ENCODE measurements around the gene HOXC4. TPM values are rescaled to one million over a fixed set of nuclear protein-coding genes. Genes with fewer than 3 reads are reported as not detected.

HOXC4 gene
- total and polyA plus RNA-seq, 4 donors = 0.02 TPM; not detected in 3

DNA sequence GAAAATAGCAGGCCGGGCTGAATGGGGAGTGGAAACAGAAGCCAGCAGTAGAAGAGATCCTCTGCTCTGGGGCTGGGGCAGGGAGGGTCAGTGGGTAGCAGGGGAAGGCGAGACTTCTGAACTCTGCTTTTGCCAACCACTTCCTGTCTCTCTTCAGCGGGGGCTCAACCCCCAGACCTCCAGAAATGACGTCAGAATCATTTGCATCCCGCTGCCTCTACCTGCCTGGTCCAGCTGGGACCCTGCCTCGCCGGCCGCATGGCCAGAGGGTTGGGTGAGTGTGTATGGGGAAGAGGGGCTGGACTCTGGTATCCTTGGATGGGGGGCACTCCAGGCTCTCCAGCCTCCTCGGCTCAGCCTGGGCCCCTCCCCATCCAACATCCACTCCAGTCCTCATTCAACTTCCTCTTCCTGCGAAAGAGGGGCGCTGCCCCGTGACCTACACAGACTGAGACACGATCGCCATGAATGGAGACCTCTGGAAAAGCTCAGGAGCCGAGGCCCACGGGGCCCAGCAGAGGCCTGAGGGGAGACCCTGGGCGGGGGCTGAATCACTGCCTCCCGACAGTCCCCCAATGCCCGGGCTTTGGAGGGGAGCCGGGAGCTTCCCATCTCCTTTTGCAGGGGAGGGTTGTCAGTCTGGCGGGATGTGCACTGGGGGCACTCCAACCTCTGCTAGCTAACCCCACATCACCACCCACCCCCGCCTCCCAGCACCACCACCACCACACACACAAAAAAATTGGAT is 458 bp upstream of the HOXC4 start:
- no peaks in the 10 kb centered on the region for H3K36me3 ChIP-seq (ENCODE audit: control insufficient read depth in 4 of 4, insufficient read depth in 3 of 4, low read depth in 1 of 4, low read length in 3 of 4)
- TF ChIP-seq HNF4A (conservative IDR thresholded peaks at IDR 0.05) (no peak), SP1 (IDR thresholded peaks at IDR 0.05) (no peak), TAF1 (conservative IDR thresholded peaks at IDR 0.05) (no peak), EGR1 (IDR thresholded peaks at IDR 0.05; ENCODE audit: low read depth in 2 of 2) (no peak), YY1 (IDR thresholded peaks at IDR 0.05) (no peak), FOXA2 (IDR thresholded peaks at IDR 0.05) (no peak), RXRA (IDR thresholded peaks at IDR 0.05) (no peak)
- TF ChIP-seq, protein P1, sequence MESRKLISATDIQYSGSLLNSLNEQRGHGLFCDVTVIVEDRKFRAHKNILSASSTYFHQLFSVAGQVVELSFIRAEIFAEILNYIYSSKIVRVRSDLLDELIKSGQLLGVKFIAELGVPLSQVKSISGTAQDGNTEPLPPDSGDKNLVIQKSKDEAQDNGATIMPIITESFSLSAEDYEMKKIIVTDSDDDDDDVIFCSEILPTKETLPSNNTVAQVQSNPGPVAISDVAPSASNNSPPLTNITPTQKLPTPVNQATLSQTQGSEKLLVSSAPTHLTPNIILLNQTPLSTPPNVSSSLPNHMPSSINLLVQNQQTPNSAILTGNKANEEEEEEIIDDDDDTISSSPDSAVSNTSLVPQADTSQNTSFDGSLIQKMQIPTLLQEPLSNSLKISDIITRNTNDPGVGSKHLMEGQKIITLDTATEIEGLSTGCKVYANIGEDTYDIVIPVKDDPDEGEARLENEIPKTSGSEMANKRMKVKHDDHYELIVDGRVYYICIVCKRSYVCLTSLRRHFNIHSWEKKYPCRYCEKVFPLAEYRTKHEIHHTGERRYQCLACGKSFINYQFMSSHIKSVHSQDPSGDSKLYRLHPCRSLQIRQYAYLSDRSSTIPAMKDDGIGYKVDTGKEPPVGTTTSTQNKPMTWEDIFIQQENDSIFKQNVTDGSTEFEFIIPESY (IDR thresholded peaks at IDR 0.05) = no peak
- TF ChIP-seq, protein P2, sequence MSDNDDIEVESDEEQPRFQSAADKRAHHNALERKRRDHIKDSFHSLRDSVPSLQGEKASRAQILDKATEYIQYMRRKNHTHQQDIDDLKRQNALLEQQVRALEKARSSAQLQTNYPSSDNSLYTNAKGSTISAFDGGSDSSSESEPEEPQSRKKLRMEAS (IDR thresholded peaks at IDR 0.05) = no peak
- TF ChIP-seq, protein P3, sequence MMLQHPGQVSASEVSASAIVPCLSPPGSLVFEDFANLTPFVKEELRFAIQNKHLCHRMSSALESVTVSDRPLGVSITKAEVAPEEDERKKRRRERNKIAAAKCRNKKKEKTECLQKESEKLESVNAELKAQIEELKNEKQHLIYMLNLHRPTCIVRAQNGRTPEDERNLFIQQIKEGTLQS (IDR thresholded peaks at IDR 0.05) = no peak
- H3K9ac ChIP-seq (ENCODE audit: low read depth in 1 of 2, low read length in 2 of 2) = no peak overlapping the region
- no peak overlapping the region for H3K27ac ChIP-seq (ENCODE audit: low read depth in 1 of 2, low read length in 2 of 2)
- 5% methylated on average over 22 of the region's 22 CpGs for WGBS
- H3K4me1 ChIP-seq (ENCODE audit: control insufficient read depth in 4 of 4, insufficient read depth in 4 of 4, low read length in 3 of 4) = no peaks in the 10 kb centered on the region
- no peak for DNase-seq (ENCODE audit: low spot score)
- peak overlapping the region in 1 of 3 donors; percentile 43 for H3K4me3 ChIP-seq (ENCODE audit: low read depth in 1 of 3, low read length in 3 of 3)
- no peaks in the 10 kb centered on the region for H3K9me3 ChIP-seq (ENCODE audit: control insufficient read depth in 4 of 4, low read length in 3 of 4)
- H3K27me3 ChIP-seq (ENCODE audit: control insufficient read depth in 4 of 4, insufficient read depth in 4 of 4, low read length in 3 of 4) = peaks cover 5 to 31% (median 15%) of the 10 kb centered on the region in 4 donors

DNA sequence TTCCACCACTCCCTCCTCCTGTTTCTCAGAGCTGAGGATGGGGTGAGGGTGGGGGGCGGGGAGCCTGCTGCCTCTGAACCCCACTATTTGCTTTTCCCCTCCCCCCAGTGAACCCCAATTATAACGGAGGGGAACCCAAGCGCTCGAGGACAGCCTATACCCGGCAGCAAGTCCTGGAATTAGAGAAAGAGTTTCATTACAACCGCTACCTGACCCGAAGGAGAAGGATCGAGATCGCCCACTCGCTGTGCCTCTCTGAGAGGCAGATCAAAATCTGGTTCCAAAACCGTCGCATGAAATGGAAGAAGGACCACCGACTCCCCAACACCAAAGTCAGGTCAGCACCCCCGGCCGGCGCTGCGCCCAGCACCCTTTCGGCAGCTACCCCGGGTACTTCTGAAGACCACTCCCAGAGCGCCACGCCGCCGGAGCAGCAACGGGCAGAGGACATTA is 1.1 kb downstream of the HOXC4 start:
- no peak overlapping the region for H3K27ac ChIP-seq (ENCODE audit: low read depth in 1 of 2, low read length in 2 of 2)
- H3K36me3 ChIP-seq (ENCODE audit: control insufficient read depth in 4 of 4, insufficient read depth in 3 of 4, low read depth in 1 of 4, low read length in 3 of 4) = no peaks in the 10 kb centered on the region
- 17% methylated on average over 24 of the region's 24 CpGs for WGBS
- DNase-seq (ENCODE audit: low spot score) = no peak
- H3K9ac ChIP-seq (ENCODE audit: low read depth in 1 of 2, low read length in 2 of 2) = no peak overlapping the region
- no peak for TF ChIP-seq SP1 (IDR thresholded peaks at IDR 0.05)
- TF ChIP-seq EGR1 (IDR thresholded peaks at IDR 0.05; ENCODE audit: low read depth in 2 of 2) = no peak
- TF ChIP-seq, protein P1 (IDR thresholded peaks at IDR 0.05) = no peak
- no peak for TF ChIP-seq RXRA (IDR thresholded peaks at IDR 0.05)
- TF ChIP-seq, protein P3 (IDR thresholded peaks at IDR 0.05) = no peak
- no peak for TF ChIP-seq FOXA2 (IDR thresholded peaks at IDR 0.05)
- TF ChIP-seq JUND (IDR thresholded peaks at IDR 0.05) = no peak
- no peak for TF ChIP-seq TAF1 (conservative IDR thresholded peaks at IDR 0.05)
- no peak for TF ChIP-seq GABPA (IDR thresholded peaks at IDR 0.05 in 1 of 2, conservative IDR thresholded peaks at IDR 0.05 in 1 of 2)
- no peak for TF ChIP-seq HNF4A (conservative IDR thresholded peaks at IDR 0.05)
- TF ChIP-seq, protein P2 (IDR thresholded peaks at IDR 0.05) = no peak
- TF ChIP-seq FOXA1 (IDR thresholded peaks at IDR 0.05) = no peak
- TF ChIP-seq, protein P4, sequence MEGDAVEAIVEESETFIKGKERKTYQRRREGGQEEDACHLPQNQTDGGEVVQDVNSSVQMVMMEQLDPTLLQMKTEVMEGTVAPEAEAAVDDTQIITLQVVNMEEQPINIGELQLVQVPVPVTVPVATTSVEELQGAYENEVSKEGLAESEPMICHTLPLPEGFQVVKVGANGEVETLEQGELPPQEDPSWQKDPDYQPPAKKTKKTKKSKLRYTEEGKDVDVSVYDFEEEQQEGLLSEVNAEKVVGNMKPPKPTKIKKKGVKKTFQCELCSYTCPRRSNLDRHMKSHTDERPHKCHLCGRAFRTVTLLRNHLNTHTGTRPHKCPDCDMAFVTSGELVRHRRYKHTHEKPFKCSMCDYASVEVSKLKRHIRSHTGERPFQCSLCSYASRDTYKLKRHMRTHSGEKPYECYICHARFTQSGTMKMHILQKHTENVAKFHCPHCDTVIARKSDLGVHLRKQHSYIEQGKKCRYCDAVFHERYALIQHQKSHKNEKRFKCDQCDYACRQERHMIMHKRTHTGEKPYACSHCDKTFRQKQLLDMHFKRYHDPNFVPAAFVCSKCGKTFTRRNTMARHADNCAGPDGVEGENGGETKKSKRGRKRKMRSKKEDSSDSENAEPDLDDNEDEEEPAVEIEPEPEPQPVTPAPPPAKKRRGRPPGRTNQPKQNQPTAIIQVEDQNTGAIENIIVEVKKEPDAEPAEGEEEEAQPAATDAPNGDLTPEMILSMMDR (IDR thresholded peaks at IDR 0.05; ENCODE audit: low read depth, low read length, missing input control) = no peak
- TF ChIP-seq, protein P5, sequence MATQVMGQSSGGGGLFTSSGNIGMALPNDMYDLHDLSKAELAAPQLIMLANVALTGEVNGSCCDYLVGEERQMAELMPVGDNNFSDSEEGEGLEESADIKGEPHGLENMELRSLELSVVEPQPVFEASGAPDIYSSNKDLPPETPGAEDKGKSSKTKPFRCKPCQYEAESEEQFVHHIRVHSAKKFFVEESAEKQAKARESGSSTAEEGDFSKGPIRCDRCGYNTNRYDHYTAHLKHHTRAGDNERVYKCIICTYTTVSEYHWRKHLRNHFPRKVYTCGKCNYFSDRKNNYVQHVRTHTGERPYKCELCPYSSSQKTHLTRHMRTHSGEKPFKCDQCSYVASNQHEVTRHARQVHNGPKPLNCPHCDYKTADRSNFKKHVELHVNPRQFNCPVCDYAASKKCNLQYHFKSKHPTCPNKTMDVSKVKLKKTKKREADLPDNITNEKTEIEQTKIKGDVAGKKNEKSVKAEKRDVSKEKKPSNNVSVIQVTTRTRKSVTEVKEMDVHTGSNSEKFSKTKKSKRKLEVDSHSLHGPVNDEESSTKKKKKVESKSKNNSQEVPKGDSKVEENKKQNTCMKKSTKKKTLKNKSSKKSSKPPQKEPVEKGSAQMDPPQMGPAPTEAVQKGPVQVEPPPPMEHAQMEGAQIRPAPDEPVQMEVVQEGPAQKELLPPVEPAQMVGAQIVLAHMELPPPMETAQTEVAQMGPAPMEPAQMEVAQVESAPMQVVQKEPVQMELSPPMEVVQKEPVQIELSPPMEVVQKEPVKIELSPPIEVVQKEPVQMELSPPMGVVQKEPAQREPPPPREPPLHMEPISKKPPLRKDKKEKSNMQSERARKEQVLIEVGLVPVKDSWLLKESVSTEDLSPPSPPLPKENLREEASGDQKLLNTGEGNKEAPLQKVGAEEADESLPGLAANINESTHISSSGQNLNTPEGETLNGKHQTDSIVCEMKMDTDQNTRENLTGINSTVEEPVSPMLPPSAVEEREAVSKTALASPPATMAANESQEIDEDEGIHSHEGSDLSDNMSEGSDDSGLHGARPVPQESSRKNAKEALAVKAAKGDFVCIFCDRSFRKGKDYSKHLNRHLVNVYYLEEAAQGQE (IDR thresholded peaks at IDR 0.05) = no peak
- TF ChIP-seq YY1 (IDR thresholded peaks at IDR 0.05) = no peak
- no peak overlapping the region for H3K4me3 ChIP-seq (ENCODE audit: low read depth in 1 of 3, low read length in 3 of 3)
- peaks cover 0 to 24% (median 13%) of the 10 kb centered on the region in 4 donors for H3K27me3 ChIP-seq (ENCODE audit: control insufficient read depth in 4 of 4, insufficient read depth in 4 of 4, low read length in 3 of 4)
- H3K4me1 ChIP-seq (ENCODE audit: control insufficient read depth in 4 of 4, insufficient read depth in 4 of 4, low read length in 3 of 4) = no peaks in the 10 kb centered on the region
- no peaks in the 10 kb centered on the region for H3K9me3 ChIP-seq (ENCODE audit: control insufficient read depth in 4 of 4, low read length in 3 of 4)
